Measurements from ENCODE around the gene HECW1.
A peak's percentile ranks its signal among the peaks of the same experiment; 100 is the strongest.
"Not testable (repeated sequence)": the region's sequence is repeated elsewhere in the genome, so short reads cannot be mapped to it uniquely, and the experiment has no call there.

HECW1 gene

GRCh38 chr7:43211693-43212092, 99.2 kb downstream of the HECW1 start:
- no peak for DNase-seq

GRCh38 chr7:43212921-43213320, 100.5 kb downstream of the HECW1 start:
- no peak for DNase-seq

- no peak for DNase-seq
These were observed 102.6 kb downstream of the HECW1 start for GRCh38 chr7:43215061-43215460.

- no peak for DNase-seq
These were observed 104.6 kb downstream of the HECW1 start for GRCh38 chr7:43217055-43217454.

- not testable (repeated sequence) for DNase-seq
These were observed 106.5 kb downstream of the HECW1 start for GRCh38 chr7:43218901-43219300.

- no peak for DNase-seq
These were observed 107.8 kb downstream of the HECW1 start for GRCh38 chr7:43220250-43220649.

- no peak for DNase-seq
These were observed 108.3 kb downstream of the HECW1 start for GRCh38 chr7:43220742-43221141.

- no peak for DNase-seq
These were observed 117.4 kb downstream of the HECW1 start for GRCh38 chr7:43229801-43230200.

- DNase-seq, result no peak
These were observed 119.9 kb downstream of the HECW1 start for GRCh38 chr7:43232366-43232765.

GRCh38 chr7:43234073-43234472, 121.6 kb downstream of the HECW1 start:
- no peak for DNase-seq

- DNase-seq, result no peak
These were observed 122.5 kb downstream of the HECW1 start for GRCh38 chr7:43234968-43235367.

GRCh38 chr7:43240565-43240964, 128.1 kb downstream of the HECW1 start:
- no peak for DNase-seq

- no peak for DNase-seq
These were observed 130.3 kb downstream of the HECW1 start for GRCh38 chr7:43242628-43243255.

- no peak for DNase-seq
These were observed 131.8 kb downstream of the HECW1 start for GRCh38 chr7:43244232-43244631.

- DNase-seq, result no peak
These were observed 132.3 kb downstream of the HECW1 start for GRCh38 chr7:43244784-43245183.

GRCh38 chr7:43247757-43248156, 135.3 kb downstream of the HECW1 start:
- no peak for DNase-seq

- no peak for DNase-seq
These were observed 136.1 kb downstream of the HECW1 start for GRCh38 chr7:43248553-43248952.

GRCh38 chr7:43248961-43249822, 136.7 kb downstream of the HECW1 start:
- DNase-seq, result no peak

GRCh38 chr7:43249823-43250145, 137.3 kb downstream of the HECW1 start:
- DNase-seq, result no peak

- peak; percentile 75 for DNase-seq
These were observed 148.8 kb downstream of the HECW1 start for GRCh38 chr7:43260980-43261878.

- DNase-seq, result no peak
These were observed 152.7 kb downstream of the HECW1 start for GRCh38 chr7:43265139-43265538.

GRCh38 chr7:43273939-43274719, 161.7 kb downstream of the HECW1 start:
- no peak for DNase-seq

GRCh38 chr7:43274752-43275151, 162.3 kb downstream of the HECW1 start:
- no peak for DNase-seq
